Measurements from ENCODE around the gene MUC22.
"Not testable (repeated sequence)": the region's sequence is repeated elsewhere in the genome, so short reads cannot be mapped to it uniquely, and the experiment has no call there.

GRCh38 chr6:31000067-31000860 is 10.0 kb upstream of the MUC22 start:
- TF ChIP-seq CTCF (conservative IDR thresholded peaks at IDR 0.05; ENCODE audit: low read length); EZH2phosphoT487 (IDR thresholded peaks at IDR 0.05; ENCODE audit: borderline replicate concordance): not testable (repeated sequence)
